Stimulated activated CD4-positive, alpha-beta T cell treated with anti-CD3 and anti-CD28 coated beads, Interleukin-4, amount 100 ng/mL, for 4 hours (primary cell): ENCODE results near the gene L3MBTL2.

Experiments used
- DNase-seq, 2 experiments: peaks; one replicate each; pipeline ENCODE4 v3.0.0-alpha.2; 2020

L3MBTL2 gene

GRCh38 chr22:41215926-41216325, 10.8 kb downstream of the L3MBTL2 start:
- no peak for DNase-seq

DNA sequence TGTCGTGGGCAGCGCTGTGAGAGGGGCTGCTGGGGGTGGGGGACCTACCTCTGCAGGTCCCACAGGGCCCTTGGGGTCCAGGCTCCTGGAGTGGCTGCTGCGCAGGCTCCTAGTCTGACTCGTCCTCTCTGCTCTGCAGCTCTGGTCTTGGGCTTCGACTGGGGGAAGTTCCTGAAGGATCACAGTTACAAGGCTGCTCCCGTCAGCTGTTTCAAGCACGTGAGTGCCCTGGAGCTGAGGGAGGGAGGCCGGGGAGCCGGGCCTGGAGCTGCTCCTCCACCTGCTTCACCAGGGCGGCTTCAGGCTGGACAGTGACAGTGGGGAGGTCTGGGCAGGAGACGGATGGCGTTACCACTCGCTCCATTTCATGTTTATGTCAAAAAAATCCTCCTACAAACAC, 11.9 kb downstream of the L3MBTL2 start:
- no peak for DNase-seq

GRCh38 chr22:41217553-41218157, 12.5 kb downstream of the L3MBTL2 start:
- DNase-seq, result peak in 1 of 2 experiments; percentile 10

- DNase-seq, result no peak
Observed at GRCh38 chr22:41222846-41223507, 17.9 kb downstream of the L3MBTL2 start.

DNA sequence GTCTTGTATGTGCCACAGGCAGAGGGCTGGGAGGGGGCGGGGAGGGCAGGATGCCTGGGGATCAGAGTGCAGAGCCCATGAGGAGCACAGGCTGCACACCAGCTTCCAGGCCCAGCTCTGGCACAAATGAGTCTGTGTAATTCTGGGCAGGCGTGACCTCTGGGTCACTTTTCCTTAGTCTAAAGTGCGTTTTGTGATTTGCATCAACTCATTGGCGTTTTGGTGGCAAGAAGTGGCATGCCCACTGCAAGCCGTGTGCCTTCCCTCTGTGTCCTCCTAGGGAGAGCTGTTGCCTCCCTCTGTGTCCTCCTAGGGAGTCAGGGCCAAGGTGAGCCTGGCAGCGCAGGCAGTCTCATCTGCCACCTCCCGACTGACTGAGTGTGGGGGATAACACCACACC, 18.4 kb downstream of the L3MBTL2 start:
- DNase-seq, result no peak

DNA sequence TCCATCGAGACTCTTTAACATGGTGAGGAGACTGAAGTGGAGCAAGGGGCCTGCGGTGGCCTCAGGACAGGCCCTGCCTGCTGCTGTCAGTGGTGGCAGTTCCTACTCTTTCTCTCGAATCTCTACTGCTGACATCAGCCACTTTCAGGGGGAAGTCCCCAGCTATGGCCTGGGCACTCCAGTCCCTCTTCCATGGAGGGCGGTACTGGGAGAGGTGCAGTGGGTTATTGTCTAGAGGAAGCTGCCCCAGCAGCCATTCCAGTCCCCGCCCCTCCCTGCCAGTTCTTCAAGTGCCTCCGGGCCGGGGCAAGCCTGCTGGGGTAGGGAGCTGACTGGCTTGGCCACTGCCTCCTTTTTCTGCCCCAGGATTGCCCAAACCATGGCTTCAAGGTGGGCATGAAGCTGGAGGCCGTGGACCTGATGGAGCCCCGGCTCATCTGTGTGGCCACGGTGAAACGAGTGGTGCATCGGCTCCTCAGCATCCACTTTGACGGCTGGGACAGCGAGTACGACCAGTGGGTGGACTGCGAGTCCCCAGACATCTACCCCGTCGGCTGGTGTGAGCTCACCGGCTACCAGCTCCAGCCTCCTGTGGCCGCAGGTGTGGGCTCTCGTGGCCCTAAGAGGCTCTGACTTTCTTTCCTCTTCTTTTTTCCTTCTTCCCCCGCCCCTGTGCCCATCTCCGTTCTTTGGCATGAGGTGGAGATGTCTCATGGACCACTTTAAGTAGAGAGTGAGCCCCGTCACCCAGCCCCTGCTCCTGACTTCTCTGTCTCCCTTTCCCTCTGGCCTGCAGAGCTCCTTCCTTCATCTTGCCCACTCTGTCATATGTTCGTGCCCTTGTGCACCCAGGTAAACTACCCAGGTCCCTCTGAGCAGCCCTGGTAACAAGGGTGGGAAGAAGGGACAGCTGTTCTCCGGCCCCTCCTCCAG, 21.9 kb downstream of the L3MBTL2 start:
- no peak for DNase-seq

GRCh38 chr22:41229215-41229614, 24.1 kb downstream of the L3MBTL2 start:
- DNase-seq, result no peak

DNA sequence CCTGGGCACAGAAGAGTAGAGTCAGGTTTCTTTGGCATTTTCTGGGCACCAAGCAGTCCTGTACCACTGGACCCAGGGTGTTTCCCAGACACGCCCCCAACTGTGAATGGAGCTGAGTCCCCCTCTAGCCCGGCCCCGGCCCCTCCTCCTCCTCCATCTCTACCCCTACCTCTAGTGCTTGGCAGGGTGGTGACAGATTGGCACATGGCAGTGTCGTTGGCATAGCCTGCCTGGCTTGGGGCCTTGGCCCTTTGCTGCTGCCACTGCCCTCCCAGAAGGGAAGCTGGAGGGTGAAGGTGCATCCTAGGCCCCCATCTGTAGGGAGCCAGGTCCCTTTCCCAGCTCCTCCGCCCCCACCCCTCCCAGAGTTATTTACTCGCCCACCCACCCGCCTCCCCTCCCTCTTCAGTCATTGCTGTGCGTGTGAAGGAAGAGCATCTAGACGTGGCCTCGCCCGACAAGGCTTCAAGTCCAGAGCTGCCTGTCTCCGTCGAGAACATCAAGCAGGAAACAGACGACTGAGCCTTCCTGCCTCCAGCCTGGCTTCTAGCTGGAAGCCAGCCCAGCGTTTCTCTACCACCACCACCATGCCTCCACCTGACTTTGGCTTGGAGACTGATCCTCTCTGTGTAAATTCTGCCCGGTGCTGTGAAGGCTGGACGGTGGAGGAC, 24.8 kb downstream of the L3MBTL2 start:
- DNase-seq, result no peak

DNA sequence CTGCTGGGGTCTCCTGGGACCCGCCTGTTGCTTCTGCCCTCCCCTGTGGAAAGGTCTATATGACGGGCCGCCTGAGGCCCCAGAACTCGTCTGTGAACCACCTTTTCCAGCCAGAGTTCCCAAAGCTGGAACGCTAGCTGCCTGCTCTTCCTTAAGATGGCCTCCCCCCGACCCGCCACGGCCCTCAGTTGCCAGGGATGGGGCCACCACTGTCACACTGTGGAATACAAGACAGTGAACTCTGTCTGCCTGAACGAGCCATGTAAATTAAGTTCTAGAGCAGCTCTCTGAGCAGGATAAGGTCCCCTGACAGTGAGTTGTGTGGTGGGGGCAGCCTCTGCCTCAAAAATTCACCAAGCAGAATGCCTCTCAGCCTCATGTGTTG, 25.3 kb downstream of the L3MBTL2 start:
- no peak for DNase-seq

DNA sequence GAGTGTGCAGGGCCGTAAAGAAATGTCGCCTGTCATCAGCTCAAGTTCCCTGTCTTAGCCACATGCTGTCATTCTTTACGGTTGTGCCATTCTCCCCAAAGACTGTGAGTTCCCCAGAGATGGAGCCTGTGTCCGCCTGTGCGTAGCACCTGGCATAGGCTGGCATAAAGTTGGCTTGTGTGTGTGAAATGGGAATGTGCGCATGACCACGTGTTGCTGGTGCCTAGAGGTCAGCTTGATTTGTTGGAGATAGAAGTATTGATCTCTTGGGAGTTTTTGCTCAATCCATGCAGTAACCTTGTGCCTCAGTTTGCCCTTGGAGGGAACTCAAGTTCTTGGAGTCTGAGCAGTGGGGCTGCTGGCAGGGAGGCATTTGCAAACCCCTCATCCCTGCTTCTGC, 26.3 kb downstream of the L3MBTL2 start:
- no peak for DNase-seq

GRCh38 chr22:41234815-41235695, 29.9 kb downstream of the L3MBTL2 start:
- no peak for DNase-seq

- DNase-seq, result no peak
Observed at GRCh38 chr22:41237036-41237706, 32.1 kb downstream of the L3MBTL2 start.

DNA sequence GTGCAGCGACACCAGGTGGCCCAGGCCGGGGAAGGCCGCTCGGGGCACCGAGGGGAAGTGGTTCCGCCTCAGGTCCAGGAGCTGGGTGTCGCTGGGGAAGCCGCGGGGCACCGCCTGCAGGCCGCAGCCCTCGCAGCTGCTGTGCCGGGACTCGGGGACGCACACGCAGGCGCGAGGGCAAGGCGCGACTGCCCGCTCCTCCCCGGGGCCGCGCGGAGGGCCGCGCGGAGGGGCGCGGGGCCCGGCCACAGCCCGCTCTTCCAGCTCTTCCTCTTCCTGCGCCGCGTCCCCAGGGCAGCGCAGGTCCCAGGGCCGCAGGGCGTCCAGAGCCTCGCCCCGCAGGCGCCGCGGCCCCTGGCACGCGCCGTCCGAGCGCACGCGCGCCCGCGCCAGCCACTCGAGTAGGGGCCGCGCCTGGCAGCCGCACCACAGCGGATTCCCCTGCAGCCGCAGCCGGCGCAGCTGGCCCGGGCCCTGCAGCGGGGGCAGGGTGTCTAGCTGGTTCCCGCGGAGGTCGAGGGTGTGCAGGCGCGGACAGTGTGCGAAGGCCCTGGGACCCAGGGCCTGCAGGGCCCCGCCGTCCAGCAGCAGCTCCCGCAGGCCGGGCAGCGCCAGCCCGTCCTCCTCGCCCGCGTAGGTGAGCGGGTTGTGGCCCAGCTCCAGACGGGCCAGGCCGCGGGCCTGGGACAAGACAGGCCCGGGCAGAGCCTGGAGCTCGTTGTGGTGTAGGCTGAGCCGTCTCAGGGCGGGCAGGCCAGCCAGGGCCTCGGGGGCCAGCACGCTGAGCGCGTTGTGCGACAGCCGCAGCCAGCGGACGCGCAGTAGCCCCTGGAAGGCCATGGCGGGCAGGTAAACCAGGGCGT, 32.8 kb downstream of the L3MBTL2 start:
- peak; percentile 70 to 77 for DNase-seq

DNA sequence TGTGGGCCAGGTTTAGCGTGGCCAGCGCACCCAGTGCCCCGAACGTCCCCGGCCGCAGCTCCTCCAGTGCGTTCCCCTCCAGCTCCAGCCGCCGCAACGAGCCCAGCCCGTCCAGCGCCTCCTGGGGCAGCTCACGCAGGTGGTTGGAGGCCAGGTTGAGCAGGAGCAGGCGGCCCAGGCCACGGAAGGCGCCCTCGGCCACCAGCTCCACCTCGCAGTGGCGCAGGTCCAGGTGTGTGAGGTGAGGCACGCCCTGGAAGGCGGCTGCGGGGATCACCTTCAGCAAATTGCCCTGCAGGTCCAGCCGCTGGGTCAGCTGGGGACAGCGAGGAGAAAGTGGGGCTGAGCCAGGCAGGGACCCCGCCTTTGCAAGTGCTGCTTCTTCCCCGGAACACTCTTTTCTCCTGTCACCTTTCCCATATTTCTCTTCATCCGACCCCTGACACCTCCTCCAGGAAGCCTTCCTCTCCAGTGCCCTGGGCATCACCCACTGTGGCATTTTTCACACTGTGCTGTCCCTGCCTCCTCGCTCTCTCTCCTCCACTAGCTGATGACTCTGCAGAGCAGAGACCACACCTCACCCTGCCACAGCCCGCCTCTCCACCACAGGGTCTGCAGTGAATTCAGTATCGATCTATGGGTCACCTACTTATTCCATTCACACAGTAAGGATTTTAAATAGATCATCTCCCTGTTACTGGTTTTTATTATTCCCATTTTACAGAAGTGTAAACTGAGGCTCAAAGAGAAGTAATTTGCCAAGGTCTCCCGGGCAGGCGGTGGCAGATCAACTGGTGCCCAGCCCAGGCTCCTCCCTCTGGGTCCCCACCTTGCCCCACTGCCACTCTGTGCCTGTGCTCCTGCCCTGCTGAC, 33.7 kb downstream of the L3MBTL2 start:
- DNase-seq, result no peak

DNA sequence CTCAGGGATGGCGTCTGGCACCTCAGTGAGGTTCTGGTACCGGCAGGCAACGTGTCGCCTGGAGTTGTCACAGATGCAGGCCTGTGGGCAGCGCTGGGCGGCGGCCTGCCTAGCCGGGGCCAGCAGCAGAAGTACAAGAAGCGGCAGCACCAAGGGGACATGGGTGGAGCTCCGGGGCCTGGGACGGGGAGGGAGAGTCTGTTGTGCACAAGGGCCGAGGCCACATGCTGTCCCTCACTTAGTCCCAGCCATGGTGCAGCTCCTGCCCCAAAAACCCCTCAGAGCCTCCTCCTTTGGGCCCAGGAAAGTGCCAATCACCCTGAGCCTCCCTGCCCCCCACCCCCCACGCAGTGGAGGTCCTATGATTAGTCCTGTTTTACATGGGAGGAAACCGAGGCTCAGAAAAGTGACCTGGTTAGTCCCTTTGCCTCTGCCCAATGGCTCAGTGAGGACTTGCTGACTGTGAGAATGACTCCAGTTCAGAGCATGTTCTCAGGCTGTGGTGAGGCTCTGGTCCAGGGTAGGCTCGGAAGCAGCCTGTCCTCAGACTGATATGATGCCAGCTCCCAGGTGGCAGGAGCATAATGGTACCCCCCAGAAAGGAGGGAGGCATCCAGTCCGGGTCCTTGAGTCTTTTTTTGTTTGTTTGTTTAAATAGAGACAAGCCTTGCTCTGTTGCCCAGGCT, 34.5 kb downstream of the L3MBTL2 start:
- no peak for DNase-seq

DNA sequence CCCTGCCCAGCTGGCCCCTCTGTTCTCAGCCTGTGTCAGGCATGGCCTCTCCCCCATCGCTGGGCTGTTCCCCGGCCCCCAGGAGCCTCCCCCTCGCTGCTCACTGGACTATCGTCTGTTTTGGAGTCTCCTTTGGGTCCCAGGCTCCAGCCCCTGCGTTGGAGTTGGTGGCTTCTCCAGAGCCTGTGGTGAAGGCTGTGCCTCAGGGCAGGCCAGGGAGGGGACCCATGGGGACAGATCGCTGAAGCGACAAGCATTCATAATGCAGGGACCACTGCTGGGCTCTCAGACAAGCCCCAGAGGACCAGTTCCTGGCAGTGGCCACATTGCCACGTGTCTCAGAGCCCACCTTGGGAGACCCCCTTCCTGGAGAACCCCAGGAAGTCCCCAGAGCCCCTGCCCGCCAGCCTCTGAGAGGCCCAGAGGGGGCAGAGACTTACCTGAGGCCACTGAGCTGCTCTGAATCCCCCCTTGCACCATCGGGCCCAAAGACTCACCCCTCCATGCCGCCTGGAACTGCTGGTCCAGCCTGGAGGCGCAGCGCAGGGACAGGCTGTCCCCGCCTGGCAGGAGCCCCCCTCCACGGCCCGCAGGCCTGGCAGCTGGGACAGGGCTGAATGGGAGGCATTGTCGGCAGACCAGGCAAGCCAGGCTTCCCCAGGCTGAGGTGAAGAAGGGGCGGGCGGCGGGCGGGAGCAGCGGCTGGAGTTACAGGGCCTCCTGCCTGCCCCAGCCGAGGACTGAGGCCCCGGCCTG, 35.4 kb downstream of the L3MBTL2 start, which contains the start of gene CHADL:
CHADL (minus strand) TSS at position 555 of the 756 bp plus-strand sequence; CDS start at position 505, 50 bp downstream.
- no peak for DNase-seq

DNA sequence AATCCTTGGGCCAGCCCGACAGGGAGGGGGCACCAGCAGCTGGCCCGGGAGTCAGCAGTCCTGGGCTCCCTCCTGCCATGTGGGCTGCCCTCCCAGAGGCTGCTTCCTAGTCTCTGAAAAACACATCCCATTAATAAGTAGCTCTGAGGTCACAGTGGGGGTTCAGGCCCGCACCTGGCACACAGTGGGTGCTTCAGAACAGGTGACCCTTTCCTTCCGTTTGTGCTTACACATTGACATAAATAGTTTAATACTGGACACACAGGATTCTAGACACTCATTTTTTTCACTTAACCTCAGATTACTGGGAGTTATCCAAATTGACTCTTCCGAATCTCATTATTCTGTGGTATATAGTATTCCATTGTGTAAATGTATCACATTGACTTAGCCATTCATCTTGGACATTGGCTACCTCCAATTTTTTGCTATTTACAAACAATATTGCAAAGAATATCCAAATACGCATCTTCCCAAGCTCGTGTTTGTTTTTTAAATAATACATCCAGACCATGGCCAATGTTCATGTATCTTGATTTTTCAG, 36.1 kb downstream of the L3MBTL2 start:
- no peak for DNase-seq
